Activated CD8-positive, alpha-beta memory T cell treated with anti-CD3 and anti-CD28 coated beads, Interleukin-2, amount 50 U/mL, for 24 hours (primary cell): ENCODE results near the gene AGRN.
"Not testable (repeated sequence)": the region's sequence is repeated elsewhere in the genome, so short reads cannot be mapped to it uniquely, and the experiment has no call there.

Experiments used
- DNase-seq: peaks from one replicate; pipeline ENCODE4 v3.0.0-alpha.2; 2020; ENCODE audit errors: extremely low read depth

AGRN gene

DNA sequence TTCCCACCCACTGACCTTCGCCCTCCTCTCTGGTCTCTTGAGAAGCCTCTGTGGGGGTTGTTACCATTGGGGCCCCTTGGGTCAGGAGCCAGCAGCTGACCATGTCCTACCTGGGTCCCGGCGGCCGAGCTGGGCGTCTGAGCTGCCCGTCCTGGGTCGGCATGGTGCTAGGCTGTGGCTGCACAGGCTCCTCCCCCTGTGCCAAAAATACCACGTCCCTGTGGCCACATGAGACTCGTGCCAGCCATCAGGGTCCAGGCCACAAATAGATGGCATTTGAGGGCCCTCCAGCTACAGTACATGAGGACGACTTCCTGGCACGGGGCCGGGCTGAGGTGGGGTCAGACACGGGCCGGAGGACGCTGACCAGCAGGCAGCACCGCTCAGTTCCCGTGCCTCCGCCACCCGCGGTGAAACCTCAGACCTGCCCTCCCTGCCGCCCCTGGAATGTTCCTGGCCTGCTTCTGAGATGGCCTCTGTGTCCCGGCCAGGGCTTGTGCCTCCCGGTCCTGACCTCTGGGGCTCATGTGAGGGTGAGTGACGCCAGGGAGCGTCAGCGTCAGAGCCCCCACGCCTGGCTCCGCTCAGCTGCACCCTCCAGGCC lies 37.9 kb upstream of the AGRN start, which contains the start of gene PERM1:
Gene PERM1, minus strand, starts transcription at position 139 of the 604 bp plus-strand sequence. CDS start 1,064 bp downstream, outside the sequence.
- DNase-seq = no peak

DNA sequence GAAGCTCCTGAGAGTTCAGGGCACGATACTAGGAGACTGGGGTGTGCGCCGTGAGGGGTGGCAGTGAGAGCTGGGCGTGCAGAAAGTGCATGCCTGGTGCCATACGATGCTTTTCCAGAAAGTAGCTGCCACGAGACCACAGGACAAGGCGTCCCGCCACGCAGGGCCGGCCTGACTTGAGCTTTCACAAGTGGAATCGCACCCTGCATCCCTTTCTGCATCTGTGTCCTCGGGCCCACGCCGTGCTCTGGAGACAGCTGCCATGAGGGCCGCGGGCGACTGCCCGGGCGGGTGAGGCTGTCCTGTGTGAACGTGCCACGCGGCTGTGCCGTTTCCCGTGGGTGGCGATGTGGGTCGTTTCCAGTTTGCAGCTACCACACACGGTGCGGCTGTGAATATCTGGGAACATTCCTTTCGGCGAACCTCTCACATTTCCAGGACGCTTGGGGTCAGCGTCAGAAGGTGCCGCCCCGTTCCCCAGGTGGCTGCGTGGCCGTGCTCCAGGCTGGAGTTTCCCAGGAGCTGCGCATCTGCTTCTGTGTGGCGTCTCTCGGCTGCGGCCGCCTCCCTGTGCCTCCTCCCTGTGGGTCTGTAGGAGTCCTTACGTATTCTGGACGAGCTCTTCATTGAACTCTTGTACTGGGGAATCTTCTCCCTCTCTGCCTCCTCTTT lies 37.0 kb upstream of the AGRN start:
- DNase-seq = no peak

DNA sequence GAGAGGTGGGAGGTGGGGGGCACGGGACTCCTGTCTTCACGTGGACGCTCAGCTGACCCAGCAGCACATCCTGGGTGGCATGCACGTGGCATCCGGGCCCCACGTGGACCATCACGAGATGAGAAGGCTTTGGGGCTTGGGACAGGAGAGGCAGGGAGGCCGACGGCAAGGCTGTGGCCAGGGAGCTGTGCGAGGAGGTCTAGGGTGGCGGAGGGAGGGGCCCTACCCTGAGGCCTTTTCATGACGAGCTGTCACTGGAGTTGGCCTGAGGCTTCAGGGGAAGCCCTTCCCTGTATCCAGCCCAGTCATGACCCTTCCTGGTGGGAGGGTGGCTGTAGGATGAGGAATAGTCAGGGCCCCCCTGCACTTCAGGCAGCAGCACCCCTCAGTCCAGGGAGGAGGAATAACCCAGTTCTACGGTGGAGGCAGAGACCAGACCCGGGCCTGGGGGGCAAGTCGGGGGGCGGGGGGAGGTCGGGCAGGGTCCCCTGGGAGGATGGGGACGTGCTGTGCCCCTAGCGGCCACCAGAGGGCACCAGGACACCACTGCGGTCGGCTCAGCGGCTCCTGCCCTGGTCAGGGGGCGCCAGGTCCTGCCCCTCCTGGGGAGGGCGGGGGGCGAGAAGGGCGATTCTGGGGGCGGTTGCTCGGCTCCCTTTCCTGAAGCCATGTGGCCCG lies 36.0 kb upstream of the AGRN start:
- no peak for DNase-seq

DNA sequence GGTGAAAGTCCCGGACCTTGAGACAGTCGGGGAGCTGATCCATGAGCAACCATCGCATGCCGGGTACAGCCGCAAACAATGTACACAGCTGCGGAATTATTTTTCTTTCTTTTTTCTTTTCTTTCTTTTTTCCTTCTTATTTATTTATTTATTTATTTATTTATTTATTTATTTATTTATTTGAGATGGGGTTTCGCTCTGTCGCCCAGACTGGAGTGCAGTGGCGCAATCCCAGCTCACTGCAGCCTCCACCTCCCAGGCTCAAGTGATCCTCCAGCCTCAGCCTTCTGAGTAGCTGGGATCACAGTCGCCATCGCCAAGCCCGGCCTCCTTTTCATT lies 35.5 kb upstream of the AGRN start:
- no peak for DNase-seq

DNA sequence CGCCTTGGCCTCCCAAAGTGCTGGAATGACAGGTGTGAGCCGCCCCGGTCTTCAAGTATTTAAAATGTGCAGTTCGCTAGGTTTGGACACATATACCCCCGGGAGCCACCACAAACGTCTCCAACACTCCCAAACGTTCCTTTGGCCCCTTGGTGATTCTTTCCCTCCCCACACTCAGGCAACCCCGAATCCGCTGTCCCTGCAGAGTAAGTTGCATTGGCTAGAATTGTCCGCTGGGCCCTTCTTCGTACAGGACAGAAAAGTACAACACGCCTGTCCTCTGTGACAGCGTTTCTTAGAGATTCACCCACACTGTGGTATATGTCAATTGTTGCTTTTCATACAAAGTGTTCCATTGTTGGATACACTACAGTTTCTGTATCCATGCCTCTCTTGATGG lies 34.8 kb upstream of the AGRN start:
- DNase-seq = no peak

DNA sequence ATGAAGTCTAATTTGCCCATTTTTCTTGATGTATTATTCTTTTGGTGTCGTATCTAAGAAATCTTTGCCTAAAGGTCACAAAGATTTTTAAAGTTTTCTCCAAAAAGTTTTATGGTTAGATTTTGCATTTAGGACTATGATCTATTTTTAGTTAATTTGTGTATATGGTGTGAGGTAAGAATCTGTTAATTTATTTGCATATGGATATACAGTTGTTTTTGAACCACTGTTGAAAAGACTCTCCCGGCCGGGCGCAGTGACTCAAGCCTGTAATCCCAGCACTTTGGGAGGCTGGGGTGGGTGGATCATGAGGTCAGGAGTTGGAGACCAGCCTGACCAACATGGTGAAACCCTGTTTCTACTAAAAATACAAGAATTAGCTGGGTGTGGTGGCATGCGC lies 31.9 kb upstream of the AGRN start:
- not testable (repeated sequence) for DNase-seq

DNA sequence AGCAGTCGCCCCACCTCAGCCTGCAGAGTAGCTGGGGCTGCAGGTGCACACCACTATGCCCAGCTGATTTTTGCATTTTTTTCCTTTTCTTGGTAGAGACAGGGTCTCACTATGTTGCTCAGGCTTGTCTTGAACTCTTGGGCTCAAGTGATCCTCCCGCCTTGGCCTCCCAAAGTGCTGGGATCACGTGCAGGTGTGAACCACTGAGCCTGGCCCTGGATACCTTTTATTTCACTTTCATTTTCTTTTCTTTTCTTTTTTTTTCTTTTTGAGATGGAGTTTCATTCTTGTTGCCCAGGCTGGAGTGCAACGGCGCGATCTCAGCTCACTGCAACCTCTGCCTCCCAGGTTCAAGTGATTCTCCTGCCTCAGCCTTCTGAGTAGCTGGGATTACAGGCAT lies 28.6 kb upstream of the AGRN start:
- not testable (repeated sequence) for DNase-seq

DNA sequence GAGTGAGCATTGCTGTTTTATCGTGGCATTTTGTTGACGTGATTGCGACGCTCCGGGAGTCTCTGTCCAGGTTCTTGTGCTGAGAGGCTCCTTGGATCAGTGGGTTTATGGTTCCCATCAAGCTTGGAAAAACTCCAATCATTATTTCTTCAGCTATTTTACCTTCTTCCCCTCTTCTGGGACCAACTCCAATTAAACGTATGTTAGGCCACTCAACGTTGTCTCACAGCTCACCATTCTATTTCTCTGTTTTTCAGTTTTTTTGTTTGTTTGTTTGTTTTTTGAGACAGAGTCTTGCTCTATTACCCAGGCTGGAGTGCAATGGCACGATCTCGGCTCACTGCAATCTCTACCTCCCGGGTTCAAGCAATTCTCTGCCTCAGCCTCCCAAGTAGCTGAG lies 28.0 kb upstream of the AGRN start:
- no peak for DNase-seq

DNA sequence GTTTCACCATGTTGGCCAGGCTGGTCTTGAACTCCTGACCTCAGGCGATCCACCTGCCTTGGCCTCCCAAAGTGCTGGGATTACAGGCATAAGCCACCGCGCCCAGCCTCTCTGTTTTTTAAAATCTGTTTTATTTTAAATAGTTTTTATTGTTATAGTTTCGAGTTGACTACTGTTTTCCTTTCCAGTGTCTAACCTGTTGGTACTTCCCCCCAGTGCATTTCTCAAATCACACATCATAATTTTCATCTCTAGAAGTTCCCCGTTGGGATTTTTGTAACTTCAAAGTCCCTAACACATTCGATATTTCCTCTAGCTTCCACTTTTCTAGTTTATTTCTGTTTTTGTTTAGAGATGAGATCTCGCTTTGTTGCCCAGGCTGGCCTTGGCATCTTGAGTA lies 27.6 kb upstream of the AGRN start:
- DNase-seq = no peak

DNA sequence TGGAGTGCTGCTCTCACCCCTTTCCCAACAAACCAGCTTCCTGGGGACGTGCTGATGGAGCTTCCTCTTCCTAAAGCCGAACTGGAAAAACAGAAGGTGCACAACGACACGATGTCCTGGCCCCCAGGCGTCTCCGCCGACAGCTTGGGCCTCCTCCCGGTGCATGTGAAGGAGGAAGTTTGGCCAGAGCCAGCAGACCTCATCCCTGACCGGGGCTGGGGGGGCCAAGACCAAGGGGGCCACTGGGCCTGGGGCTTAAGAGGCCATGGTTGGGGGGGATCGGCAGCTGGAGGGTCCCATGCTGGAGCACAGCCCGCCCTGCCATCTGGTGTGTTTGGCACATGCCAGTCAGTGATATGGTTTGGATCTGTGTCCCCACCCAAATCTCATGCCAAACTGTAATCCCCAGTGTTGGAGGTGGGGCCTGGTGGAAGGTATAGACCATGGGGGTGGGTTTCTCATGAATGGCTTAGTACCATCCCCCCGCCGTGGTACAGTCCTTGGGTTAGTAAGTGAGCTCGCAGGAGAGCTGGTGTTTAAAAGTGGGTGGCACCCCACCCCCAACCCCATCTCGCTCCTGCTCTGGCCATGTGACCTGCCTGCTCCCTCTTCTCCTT lies 26.4 kb upstream of the AGRN start:
- DNase-seq = no peak

DNA sequence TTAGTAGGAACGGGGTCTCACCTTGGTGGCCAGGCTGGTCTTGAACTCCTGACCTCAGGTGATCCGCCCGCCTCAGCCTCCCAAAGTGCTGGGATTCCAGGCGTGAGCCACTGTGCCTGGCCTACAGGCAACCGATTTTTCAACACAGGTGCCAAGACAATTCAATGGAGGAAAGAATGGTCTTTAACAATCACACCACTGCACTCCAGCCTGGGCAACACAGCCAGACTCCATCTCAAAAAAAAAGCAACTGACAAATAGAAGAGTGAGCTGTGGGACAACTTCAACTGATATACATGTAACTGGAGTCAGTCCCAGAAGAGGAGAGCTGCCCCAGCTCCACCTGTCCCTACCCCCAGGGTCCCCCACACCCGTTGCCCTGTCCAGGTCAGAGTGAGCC lies 25.4 kb upstream of the AGRN start:
- DNase-seq = not testable (repeated sequence)

DNA sequence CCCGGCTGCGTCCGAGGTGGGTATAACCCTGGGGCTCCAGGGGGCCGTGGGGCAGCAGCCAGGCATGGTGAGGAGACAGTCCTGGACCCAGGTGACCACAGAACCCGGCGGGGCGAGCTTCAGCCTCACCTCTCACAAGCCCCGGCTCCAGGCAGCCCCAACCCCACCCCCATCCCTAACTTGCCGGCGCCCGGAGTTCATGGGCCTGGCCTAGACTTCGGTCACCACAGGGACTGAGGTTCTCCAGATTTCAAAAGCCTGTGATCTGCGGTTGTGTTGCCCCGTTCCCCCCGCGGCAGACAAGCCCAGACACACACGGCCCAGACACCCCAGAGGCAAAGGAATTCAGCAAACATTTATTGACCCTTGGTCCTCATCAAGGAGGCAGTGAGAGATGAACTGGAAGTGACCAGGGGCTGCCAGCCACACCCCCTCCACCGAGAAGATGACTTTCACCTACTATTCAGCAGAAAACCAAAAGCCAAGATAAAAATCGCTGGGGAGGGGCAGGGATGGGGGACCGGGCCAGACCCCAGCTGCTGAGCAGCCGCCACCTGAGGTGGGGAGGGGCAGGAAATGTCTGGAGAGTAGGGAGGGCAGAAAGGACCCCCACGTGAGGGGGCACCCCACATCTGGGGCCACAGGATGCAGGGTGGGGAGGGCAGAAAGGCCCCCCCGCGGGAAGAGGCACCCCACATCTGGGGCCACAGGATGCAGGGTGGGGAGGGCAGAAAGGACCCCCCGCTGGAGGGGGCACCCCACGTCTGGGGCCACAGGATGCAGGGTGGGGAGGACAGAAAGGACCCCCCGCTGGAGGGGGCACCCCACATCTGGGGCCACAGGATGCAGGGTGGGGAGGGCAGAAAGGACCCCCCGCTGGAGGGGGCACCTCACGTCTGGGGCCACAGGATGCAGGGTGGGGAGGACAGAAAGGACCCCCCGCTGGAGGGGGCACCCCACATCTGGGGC lies 24.0 kb upstream of the AGRN start:
- DNase-seq = no peak

DNA sequence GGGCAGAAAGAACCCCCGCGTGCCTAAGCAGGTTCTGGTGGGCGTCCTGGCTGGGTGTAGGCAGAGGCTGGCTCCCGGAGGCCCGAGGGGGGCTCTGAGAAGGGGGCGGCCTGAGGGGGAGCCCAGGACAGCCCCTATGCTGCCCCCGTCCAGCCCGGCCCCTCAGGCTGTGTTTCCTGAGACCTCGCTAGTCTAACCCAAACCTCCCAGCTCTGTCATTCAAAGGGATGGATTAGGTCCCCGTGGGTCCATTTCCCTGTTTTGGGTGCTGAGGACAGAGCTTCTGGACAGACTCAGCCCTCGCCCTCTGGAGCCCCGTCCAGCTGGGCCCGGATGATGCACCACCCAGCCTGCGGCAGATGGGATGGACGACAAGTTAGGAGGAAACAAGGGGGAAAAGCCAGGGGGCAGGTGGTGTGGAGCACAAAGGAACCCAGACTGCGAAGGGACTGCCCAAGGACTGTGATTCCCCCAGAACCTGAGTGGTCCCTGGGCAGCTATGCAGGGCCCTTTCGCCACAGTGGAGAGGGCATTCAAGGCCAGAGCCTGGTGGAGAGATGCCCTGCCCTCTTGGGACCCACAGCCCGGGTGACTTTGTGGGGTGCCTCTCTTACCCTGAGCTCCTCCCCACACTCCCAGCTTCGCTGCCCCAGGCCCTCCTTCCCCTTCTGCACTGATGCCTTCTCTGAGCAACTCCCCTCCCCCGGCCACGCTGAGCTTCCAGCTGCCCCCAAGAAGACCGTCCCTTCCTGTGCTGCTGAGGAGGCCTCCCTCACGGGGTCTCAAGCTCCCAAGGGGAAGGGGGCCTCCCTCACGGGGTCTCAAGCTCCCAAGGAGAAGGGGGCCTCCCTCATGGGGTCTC lies 22.8 kb upstream of the AGRN start:
- no peak for DNase-seq

DNA sequence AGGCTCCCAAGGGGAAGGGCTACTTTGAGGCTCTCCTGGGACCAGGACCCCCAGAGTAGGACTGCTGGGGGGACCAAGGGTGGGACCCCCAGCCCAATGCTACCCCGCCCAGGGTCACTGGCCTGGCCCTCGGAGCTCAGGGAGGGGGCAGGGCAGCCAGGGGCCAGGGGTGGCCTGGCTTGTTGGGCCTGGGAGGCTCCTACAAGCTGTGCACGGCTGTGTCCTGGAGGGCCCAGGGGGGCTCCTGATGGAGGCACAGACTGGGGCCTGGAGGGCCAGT lies 22.3 kb upstream of the AGRN start:
- no peak for DNase-seq

DNA sequence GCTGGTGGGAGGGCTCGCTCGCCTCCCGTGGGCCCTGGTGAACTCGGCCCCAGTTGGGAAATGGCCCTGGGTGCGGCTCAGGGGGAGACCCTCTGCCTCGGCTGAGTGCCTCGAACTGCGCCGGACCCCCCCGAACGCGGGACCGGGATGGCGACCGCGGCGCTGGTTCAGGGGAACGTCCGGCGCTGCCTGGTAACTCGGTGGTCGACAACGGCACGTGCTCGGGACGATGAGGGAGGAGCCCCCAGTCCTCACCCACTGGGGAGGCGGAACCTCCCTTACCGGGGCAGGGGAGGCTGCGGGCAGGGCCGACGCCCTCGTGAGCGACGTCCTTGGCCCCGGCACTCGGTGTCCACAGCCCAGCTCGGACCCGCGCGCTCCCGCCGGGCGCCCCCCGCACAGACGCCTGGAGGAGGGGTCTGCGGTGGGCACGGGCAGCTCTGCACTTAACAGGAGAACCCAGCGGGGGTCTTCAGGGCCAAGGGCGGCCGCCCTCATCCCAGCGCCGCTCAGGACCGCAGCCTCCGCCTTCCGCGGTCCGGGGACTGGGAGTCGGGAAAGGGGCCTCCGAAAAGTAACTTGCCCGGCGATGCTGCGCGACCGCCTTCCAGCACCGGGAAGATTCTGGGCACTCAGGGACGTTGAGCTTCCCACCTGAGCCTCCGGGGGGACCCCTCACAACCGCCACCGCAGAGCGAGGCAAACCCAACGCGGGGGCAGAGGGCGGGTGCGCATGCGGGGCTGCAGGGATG lies 21.8 kb upstream of the AGRN start:
- no peak for DNase-seq

DNA sequence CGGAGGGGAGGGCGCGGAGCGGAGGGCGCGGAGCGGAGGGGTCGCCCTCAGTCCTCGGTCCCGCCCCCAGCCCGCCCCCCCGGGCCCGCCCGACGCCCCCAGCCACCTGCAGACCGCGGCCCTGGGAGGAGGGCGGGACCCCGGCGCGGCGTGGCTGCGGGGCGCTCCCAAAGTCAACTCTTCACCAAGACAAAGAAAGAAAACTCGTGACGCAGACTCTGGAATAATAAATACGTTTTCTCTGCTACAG lies 21.2 kb upstream of the AGRN start:
- DNase-seq = no peak

DNA sequence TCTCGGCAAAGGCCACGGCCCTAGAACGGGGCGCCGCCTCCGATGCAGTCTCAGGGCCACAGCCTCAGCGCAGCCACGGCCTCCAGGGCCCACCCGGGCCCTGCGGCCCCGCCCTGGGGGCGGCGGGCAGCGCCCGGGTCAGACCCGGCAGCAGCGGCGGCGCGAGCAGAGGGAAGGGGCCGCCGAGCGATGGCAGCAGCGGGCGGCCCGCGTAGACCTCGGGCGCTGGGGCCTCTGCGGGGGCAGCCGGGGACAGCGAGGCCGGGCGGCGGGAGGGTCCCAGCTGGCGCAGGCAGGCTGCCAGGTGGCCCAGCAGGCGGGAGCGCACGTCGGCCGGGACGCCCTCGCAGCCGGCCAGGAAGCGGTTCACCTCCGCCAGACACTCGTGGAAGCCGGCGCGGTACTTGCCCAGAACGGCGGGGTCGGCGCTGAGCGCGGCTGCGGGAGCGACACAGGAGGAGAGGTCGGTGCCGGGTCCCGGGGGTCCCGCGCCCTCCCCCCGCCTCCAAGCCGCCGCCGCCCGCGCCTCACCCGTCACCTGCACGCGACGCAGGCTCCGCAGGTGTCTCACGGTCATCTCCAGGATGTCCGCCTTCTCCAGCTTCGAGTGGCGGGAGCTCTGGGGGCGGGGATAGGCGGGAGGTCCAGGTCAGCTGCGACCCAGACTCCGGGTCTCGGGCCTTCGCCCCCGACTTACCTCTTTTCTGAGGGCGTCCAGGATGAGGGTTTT lies 20.8 kb upstream of the AGRN start:
- no peak for DNase-seq

DNA sequence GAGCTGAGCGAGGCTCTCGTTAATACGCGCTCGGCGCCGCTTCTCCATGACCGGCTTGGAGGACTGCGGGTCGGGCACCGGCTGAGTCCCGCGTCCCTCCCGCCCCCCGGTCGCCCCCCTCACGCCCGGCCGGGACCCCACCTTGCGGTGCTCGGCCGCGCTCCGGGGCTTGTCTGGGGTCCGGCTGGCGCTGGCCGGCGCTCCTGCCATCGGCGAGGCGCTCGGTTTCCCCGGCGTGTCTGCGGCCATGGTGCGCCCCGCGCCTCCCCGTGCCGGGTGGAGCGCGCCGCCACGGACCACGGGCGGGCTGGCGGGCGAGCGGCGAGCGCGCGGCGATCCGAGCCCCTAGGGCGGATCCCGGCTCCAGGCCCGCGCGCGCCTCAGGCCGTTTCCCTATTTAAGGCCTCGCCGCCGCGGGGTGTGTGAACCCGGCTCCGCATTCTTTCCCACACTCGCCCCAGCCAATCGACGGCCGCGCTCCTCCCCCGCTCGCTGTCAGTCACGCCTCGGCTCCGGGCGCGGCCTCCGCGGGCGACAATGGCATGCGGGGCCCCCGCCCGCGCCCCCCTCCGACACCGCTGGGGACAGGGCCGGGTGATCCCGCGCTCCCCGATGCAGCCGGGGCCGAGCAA lies 20.1 kb upstream of the AGRN start, which contains the start of gene HES4:
Gene HES4, minus strand, starts transcription at position 373 of the 632 bp plus-strand sequence. Its CDS starts 124 bp downstream, at position 249.
- DNase-seq = no peak

DNA sequence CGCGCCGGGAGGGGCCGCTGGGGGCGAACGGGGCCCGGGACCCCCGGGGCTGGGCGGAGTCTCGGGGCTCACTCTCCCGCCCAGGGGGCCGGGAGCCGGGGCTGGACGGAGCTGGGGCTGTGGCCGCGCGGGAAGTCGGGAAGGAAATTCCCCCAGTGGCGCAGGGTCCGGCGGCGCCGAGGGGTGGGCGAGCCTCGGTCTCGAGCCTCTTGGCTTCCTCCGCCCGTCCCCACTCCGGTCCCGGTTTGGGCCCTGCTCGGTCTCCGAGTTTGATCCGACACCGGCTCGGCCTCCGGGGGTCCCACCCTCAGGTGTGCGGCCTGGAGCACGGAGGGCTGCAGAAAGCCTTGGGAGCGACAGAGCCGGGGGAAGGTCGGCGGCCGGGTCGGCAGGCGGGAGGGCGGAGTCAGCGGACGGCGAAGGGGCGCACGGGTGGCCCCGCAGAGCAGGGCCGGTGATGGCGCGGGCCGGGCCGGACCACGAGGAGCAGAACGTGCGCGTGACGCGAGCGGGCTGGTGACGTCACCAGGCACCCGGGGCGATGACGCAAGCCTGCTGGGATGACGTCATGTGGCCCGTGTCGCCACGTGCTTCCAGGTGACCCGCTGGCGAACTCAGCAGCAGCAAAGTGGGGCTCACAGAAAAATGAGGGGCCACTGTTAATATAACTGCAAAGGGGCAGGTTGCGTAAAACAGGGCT lies 19.4 kb upstream of the AGRN start:
- DNase-seq = peak; percentile 25
